MCF 10A (cell line): ENCODE data around the gene CARD9. TPM values are rescaled to one million over a fixed set of nuclear protein-coding genes. Genes with fewer than 3 reads are reported as not detected.

Experiments
- BruUV-seq: library from RNA; stranded (reverse); fragments of 400-500 nt; replicated peaks from 2 replicates; lab custom pipeline; 2021; lab: Mats Ljungman, UMichigan
- CTCF ChIA-PET: fragments of 300-600 bp; sonication (Branson Sonifier 250); formaldehyde crosslinking; extraction: SDS; loops from one replicate; lab custom pipeline; 2021; ENCODE audit warnings: antibody characterized with exemption, inconsistent platforms; lab: Yijun Ruan, JAX
- POLR2A ChIA-PET: fragments of 300-600, 350-650 bp; sonication (Branson Sonifier 250); formaldehyde crosslinking; extraction: SDS; loops from one replicate; lab custom pipeline; 2020; ENCODE audit warnings: antibody characterized with exemption, inconsistent platforms; lab: Yijun Ruan, JAX
- DNase-seq: peaks from one replicate; pipeline ENCODE4 v3.0.0-alpha.2; 2018; ENCODE audit not compliant: unreplicated experiment
- H3K27ac Mint-ChIP-seq: one replicate; pipeline ENCODE4 v1.8.0; 2022; ENCODE audit warnings: mild to moderate bottlenecking, low read depth, mixed read lengths; ENCODE audit not compliant: unreplicated experiment
- H3K27me3 Mint-ChIP-seq: one replicate; pipeline ENCODE4 v1.8.0; 2022; ENCODE audit warnings: mixed read lengths; ENCODE audit not compliant: insufficient read depth, unreplicated experiment
- H3K36me3 Mint-ChIP-seq: one replicate; pipeline ENCODE4 v1.8.0; 2022; ENCODE audit warnings: mild to moderate bottlenecking, moderate library complexity, mixed read lengths; ENCODE audit not compliant: insufficient read depth, unreplicated experiment
- H3K4me1 Mint-ChIP-seq: one replicate; pipeline ENCODE4 v1.8.0; 2022; ENCODE audit warnings: mixed read lengths; ENCODE audit not compliant: insufficient read depth, unreplicated experiment
- H3K4me3 Mint-ChIP-seq: one replicate; pipeline ENCODE4 v1.8.0; 2022; ENCODE audit warnings: mild to moderate bottlenecking, moderate library complexity, mixed read lengths; ENCODE audit not compliant: unreplicated experiment
- H3K9me3 Mint-ChIP-seq: one replicate; pipeline ENCODE4 v1.8.0; 2022; ENCODE audit warnings: mixed read lengths; ENCODE audit not compliant: unreplicated experiment
- intact Hi-C: fragments of 100-400 bp; cut with micrococcal nuclease; formaldehyde crosslinking; loops from 2 replicates; pipeline ENCODE4 v1.14.1; 2022
- total RNA-seq: library from RNA; stranded (reverse); gene quantifications from 2 replicates; pipeline ENCODE4 v1.2.3, GENCODE V29; 2022
- TF ChIP-seq, protein P1 (sequence below): fragments of 200-600 bp; IDR thresholded peaks from one replicate; pipeline ENCODE4 v1.8.0; 2022; ENCODE audit warnings: antibody characterized with exemption, mild to moderate bottlenecking; ENCODE audit not compliant: unreplicated experiment

Gene CARD9
- total RNA-seq, 1 experiment from 2014 or later = 0.33 TPM

- Mint-ChIP-seq H3K9me3 (no peaks in the 10 kb centered on the region), H3K27ac (no peak overlapping the region), H3K4me1 (no peaks in the 10 kb centered on the region), H3K4me3 (no peak overlapping the region), H3K27me3 (no peaks in the 10 kb centered on the region), H3K36me3 (peaks cover 69% of the 10 kb centered on the region)
- TF ChIP-seq, protein P1, sequence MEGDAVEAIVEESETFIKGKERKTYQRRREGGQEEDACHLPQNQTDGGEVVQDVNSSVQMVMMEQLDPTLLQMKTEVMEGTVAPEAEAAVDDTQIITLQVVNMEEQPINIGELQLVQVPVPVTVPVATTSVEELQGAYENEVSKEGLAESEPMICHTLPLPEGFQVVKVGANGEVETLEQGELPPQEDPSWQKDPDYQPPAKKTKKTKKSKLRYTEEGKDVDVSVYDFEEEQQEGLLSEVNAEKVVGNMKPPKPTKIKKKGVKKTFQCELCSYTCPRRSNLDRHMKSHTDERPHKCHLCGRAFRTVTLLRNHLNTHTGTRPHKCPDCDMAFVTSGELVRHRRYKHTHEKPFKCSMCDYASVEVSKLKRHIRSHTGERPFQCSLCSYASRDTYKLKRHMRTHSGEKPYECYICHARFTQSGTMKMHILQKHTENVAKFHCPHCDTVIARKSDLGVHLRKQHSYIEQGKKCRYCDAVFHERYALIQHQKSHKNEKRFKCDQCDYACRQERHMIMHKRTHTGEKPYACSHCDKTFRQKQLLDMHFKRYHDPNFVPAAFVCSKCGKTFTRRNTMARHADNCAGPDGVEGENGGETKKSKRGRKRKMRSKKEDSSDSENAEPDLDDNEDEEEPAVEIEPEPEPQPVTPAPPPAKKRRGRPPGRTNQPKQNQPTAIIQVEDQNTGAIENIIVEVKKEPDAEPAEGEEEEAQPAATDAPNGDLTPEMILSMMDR = no peak
- no TSS peak for BruUV-seq
- intact Hi-C loops = no loop called here
- ChIA-PET POLR2A (interaction anchor here (0.8 to 1.1 kb wide), 2 partner anchors 8 to 40 kb away, joined by 3 read pairs; no protein-coding TSS in a partner anchor), CTCF (interaction anchor here (1.3 kb wide), 1 partner anchor 22 kb away, joined by 4 read pairs; the partner anchor contains the start of gene DNLZ)
- DNase-seq = no peak
Measured at GRCh38 chr9:136385015-136385414, 11.5 kb upstream of the CARD9 start.

DNA sequence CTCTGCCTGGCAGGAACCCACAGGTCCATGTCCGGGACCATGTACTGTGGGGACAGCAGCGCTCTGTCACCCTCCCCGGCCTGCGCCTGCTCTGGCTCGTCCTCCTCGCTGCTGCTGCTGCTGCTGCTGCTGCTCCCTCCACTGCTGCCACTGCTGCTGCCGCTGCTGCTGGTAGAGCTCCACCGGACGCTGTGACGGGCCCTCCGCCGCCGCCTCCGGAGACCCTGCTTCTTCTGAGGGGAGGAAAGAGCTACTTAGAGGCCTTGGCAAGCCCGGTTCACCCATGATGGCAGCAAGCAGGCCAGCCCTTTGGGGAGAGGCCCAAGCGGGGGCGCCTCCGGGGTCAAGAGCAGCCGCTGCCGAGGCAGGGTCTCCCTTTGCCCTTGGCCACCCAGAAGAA lies 10.0 kb upstream of the CARD9 start:
- Mint-ChIP-seq H3K36me3 (peaks cover 58% of the 10 kb centered on the region), H3K4me1 (no peaks in the 10 kb centered on the region), H3K27ac (no peak overlapping the region), H3K4me3 (no peak overlapping the region), H3K27me3 (no peaks in the 10 kb centered on the region), H3K9me3 (no peaks in the 10 kb centered on the region)
- CTCF ChIA-PET = interaction anchor here (1.1 to 1.7 kb wide), 2 partner anchors 9 to 20 kb away, joined by 3 read pairs; partner anchors contain the start of gene DNLZ
- no peak for DNase-seq
- BruUV-seq = no TSS peak
- intact Hi-C loops = no loop called here
- POLR2A ChIA-PET = no interaction called here
- TF ChIP-seq, protein P1 = no peak

DNA sequence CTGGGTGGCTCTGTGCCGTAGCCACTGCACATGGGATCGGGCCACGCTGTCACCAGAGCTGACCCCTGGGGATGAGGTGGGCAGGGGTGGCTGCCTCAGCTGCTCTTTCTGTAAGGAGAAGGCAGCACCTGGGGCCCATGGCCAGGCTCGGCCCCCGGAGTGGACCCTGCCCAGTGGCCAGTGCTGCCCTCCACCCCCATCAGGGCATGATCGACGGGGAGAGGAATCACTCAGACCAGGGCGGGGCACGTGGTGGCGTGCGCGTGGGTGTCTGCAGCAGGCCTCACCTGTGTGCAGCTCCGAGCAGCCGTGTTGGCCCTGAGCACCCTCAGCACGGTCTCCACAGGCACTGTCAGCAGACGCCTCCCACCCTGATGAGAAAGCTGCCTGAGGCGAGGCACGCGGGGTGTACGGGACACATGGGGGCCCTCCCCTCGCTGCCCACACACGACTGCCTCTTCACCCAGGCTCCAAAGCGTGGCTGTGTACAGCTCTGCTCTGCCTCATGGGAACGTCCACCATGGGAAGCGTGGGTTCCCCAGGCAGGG lies 8.6 kb upstream of the CARD9 start:
- TF ChIP-seq, protein P1 = no peak
- BruUV-seq = no TSS peak
- Mint-ChIP-seq H3K36me3 (peaks cover 44% of the 10 kb centered on the region), H3K27me3 (no peaks in the 10 kb centered on the region), H3K27ac (no peak overlapping the region), H3K4me1 (no peaks in the 10 kb centered on the region), H3K4me3 (no peak overlapping the region), H3K9me3 (no peaks in the 10 kb centered on the region)
- CTCF ChIA-PET = interaction anchor here (0.6 kb wide), 2 partner anchors 59 to 82 kb away, joined by 3 to 5 read pairs; no protein-coding TSS in a partner anchor
- intact Hi-C loops = no loop called here
- POLR2A ChIA-PET = interaction anchor here (1.0 kb wide), 1 partner anchor 17 kb away, joined by 3 read pairs; no protein-coding TSS in a partner anchor
- no peak for DNase-seq

- H3K27me3 Mint-ChIP-seq = no peaks in the 10 kb centered on the region
- H3K27ac Mint-ChIP-seq = no peak overlapping the region
- DNase-seq = no peak
- H3K9me3 Mint-ChIP-seq = no peaks in the 10 kb centered on the region
- intact Hi-C loops = no loop called here
- POLR2A ChIA-PET = no interaction called here
- CTCF ChIA-PET = interaction anchor here (0.6 kb wide), 1 partner anchor 81 kb away, joined by 3 read pairs; no protein-coding TSS in a partner anchor
- TF ChIP-seq, protein P1 = no peak
- BruUV-seq = no TSS peak
- no peak overlapping the region for H3K4me3 Mint-ChIP-seq
- H3K36me3 Mint-ChIP-seq = peaks cover 36% of the 10 kb centered on the region
- H3K4me1 Mint-ChIP-seq = no peaks in the 10 kb centered on the region
Measured at GRCh38 chr9:136381311-136381710, 7.8 kb upstream of the CARD9 start.
